Thyroid gland (tissue), 4 donors: ENCODE results near the gene GGA2.

ENCODE experiments used
- CTCF ChIP-seq, 6 experiments: fragments of 200-600 bp in 3 of 6; fragments of 450-650 bp in 3 of 6; sonication (generic) in 3 of 6; IDR thresholded peaks; one replicate each; pipeline ENCODE4 v1.5.1; 2016 to 2019; ENCODE audit warnings: antibody characterized with exemption in 6 of 6, mild to moderate bottlenecking in 2 of 6, inconsistent platforms in 1 of 6, moderate library complexity in 1 of 6
- POLR2A ChIP-seq, 2 donors: fragments of 450-650 bp; IDR thresholded peaks; one replicate each; pipeline ENCODE4 v1.6.1; 2017; ENCODE audit warnings: antibody characterized with exemption in 2 of 2, mild to moderate bottlenecking in 2 of 2, moderate library complexity in 1 of 2

GRCh38 chr16:23527961-23528643 is 17.8 kb upstream of the GGA2 start:
- TF ChIP-seq CTCF (IDR thresholded peaks at IDR 0.05) (no peak), POLR2A (IDR thresholded peaks at IDR 0.05) (no peak)
